ENCODE data around the gene CDC42BPB. TPM values are rescaled to one million over a fixed set of nuclear protein-coding genes. Genes with fewer than 3 reads are reported as not detected.

Gene CDC42BPB
- polyA plus RNA-seq (2013, experiment 1 of 2) = 49.9 TPM
- polyA plus RNA-seq (2013, experiment 2 of 2) = 48.4 TPM

GRCh38 chr14:103057372-103058163 lies at the start of gene CDC42BPB:
Gene CDC42BPB, minus strand, starts transcription at chr14:103057549. Its CDS starts 376 bp downstream, at chr14:103057173.
- H2BK5ac ChIP-seq (ENCODE audit: low read length) = no peak within 1 kb of the TSS
- no peaks in the 10 kb centered on the region for H3K36me3 ChIP-seq (ENCODE audit: control insufficient read depth, insufficient read depth, low read length)
- peak within 1 kb of the TSS; percentile 96 for H3K27ac ChIP-seq (ENCODE audit: low read depth, low read length)
- H3K4me3 ChIP-seq (ENCODE audit: low read length) = peak within 1 kb of the TSS; percentile 95
- H3K23ac ChIP-seq (ENCODE audit: low read length) = peak within 1 kb of the TSS; percentile 68
- H3K56ac ChIP-seq (ENCODE audit: low read length) = peak within 1 kb of the TSS; percentile 99
- no peak within 1 kb of the TSS for H2AK5ac ChIP-seq (ENCODE audit: low read length)
- H2BK120ac ChIP-seq (ENCODE audit: low read depth, low read length) = peak within 1 kb of the TSS; percentile 92
- H3K79me1 ChIP-seq (ENCODE audit: low read length) = peaks cover 9% of the 10 kb centered on the region
- H3K4ac ChIP-seq (ENCODE audit: low read depth, low read length) = peak within 1 kb of the TSS; percentile 84
- H3K4me1 ChIP-seq (ENCODE audit: control insufficient read depth, low read depth, low read length) = peaks cover 5% of the 10 kb centered on the region
- H3K27me3 ChIP-seq (ENCODE audit: insufficient read depth, low read length, poor library complexity) = no peaks in the 10 kb centered on the region
- H3K4me2 ChIP-seq (ENCODE audit: low read length) = peak within 1 kb of the TSS; percentile 94
- H4K8ac ChIP-seq (ENCODE audit: low read depth, low read length) = peak within 1 kb of the TSS; percentile 91
- H3K79me2 ChIP-seq (ENCODE audit: control insufficient read depth, insufficient read depth, low read length) = peaks cover 30% of the 10 kb centered on the region
- no peak within 1 kb of the TSS for H2BK15ac ChIP-seq (replicated peaks; ENCODE audit: low read depth)
- peak within 1 kb of the TSS; percentile 95 for H3K18ac ChIP-seq (ENCODE audit: low read length)
- peak within 1 kb of the TSS; percentile 97 for H3K9ac ChIP-seq (ENCODE audit: low read length)
- WGBS (ENCODE audit: extremely low coverage, insufficient coverage, low lambda C conversion rate) = no CpG with 5 or more reads among the region's 113 CpGs
- DNase-seq = peak; percentile 96
- no peak within 1 kb of the TSS for H4K5ac ChIP-seq (ENCODE audit: low read length)

GRCh38 chr14:103105580-103106150 lies 48.3 kb upstream of the CDC42BPB start:
- H3K36me3 ChIP-seq (ENCODE audit: control insufficient read depth, insufficient read depth, low read length) = no peaks in the 10 kb centered on the region
- DNase-seq = no peak
- H3K18ac ChIP-seq (ENCODE audit: low read length) = no peak overlapping the region
- H3K4me1 ChIP-seq (ENCODE audit: control insufficient read depth, low read depth, low read length) = peaks cover 3% of the 10 kb centered on the region
- no peak overlapping the region for H3K23ac ChIP-seq (ENCODE audit: low read length)
- no peak overlapping the region for H3K4ac ChIP-seq (ENCODE audit: low read depth, low read length)
- no peak overlapping the region for H2BK15ac ChIP-seq (replicated peaks; ENCODE audit: low read depth)
- no peak overlapping the region for H4K5ac ChIP-seq (ENCODE audit: low read length)
- H4K8ac ChIP-seq (ENCODE audit: low read depth, low read length) = no peak overlapping the region
- H2BK120ac ChIP-seq (ENCODE audit: low read depth, low read length) = no peak overlapping the region
- no peak overlapping the region for H2BK5ac ChIP-seq (ENCODE audit: low read length)
- H3K56ac ChIP-seq (ENCODE audit: low read length) = no peak overlapping the region
- no peak overlapping the region for H3K4me2 ChIP-seq (ENCODE audit: low read length)
- H3K79me1 ChIP-seq (ENCODE audit: low read length) = no peaks in the 10 kb centered on the region
- H3K27ac ChIP-seq (ENCODE audit: low read depth, low read length) = no peak overlapping the region
- no peaks in the 10 kb centered on the region for H3K79me2 ChIP-seq (ENCODE audit: control insufficient read depth, insufficient read depth, low read length)
- no CpG with 5 or more reads among the region's 9 CpGs for WGBS (ENCODE audit: extremely low coverage, insufficient coverage, low lambda C conversion rate)
- H3K9ac ChIP-seq (ENCODE audit: low read length) = no peak overlapping the region
- peaks cover 8% of the 10 kb centered on the region for H3K27me3 ChIP-seq (ENCODE audit: insufficient read depth, low read length, poor library complexity)
- no peak overlapping the region for H2AK5ac ChIP-seq (ENCODE audit: low read length)
- no peak overlapping the region for H3K4me3 ChIP-seq (ENCODE audit: low read length)

GRCh38 chr14:103104654-103105452 lies 47.5 kb upstream of the CDC42BPB start:
- Histone ChIP-seq H3K18ac (ENCODE audit: low read length) (no peak overlapping the region), H2BK15ac (replicated peaks; ENCODE audit: low read depth) (no peak overlapping the region), H3K27ac (ENCODE audit: low read depth, low read length) (no peak overlapping the region), H3K79me1 (ENCODE audit: low read length) (no peaks in the 10 kb centered on the region), H3K56ac (ENCODE audit: low read length) (peak overlapping the region; percentile 35), H4K5ac (ENCODE audit: low read length) (no peak overlapping the region), H2BK120ac (ENCODE audit: low read depth, low read length) (no peak overlapping the region), H3K9ac (ENCODE audit: low read length) (no peak overlapping the region), H3K4me3 (ENCODE audit: low read length) (no peak overlapping the region), H3K27me3 (ENCODE audit: insufficient read depth, low read length, poor library complexity) (peaks cover 8% of the 10 kb centered on the region), H3K23ac (ENCODE audit: low read length) (no peak overlapping the region), H3K79me2 (ENCODE audit: control insufficient read depth, insufficient read depth, low read length) (no peaks in the 10 kb centered on the region), H4K8ac (ENCODE audit: low read depth, low read length) (no peak overlapping the region), H3K36me3 (ENCODE audit: control insufficient read depth, insufficient read depth, low read length) (no peaks in the 10 kb centered on the region), H3K4me1 (ENCODE audit: control insufficient read depth, low read depth, low read length) (peaks cover 3% of the 10 kb centered on the region), H3K4ac (ENCODE audit: low read depth, low read length) (no peak overlapping the region), H2BK5ac (ENCODE audit: low read length) (no peak overlapping the region), H3K4me2 (ENCODE audit: low read length) (peak overlapping the region; percentile 4), H2AK5ac (ENCODE audit: low read length) (no peak overlapping the region)
- peak; percentile 67 for DNase-seq
- no CpG with 5 or more reads among the region's 59 CpGs for WGBS (ENCODE audit: extremely low coverage, insufficient coverage, low lambda C conversion rate)

- WGBS (ENCODE audit: extremely low coverage, insufficient coverage, low lambda C conversion rate) = no CpG with 5 or more reads among the region's 20 CpGs
- Histone ChIP-seq H3K4me2 (ENCODE audit: low read length) (no peak overlapping the region), H4K5ac (ENCODE audit: low read length) (no peak overlapping the region), H3K23ac (ENCODE audit: low read length) (no peak overlapping the region), H3K27ac (ENCODE audit: low read depth, low read length) (no peak overlapping the region), H2AK5ac (ENCODE audit: low read length) (no peak overlapping the region), H3K18ac (ENCODE audit: low read length) (no peak overlapping the region), H3K36me3 (ENCODE audit: control insufficient read depth, insufficient read depth, low read length) (no peaks in the 10 kb centered on the region), H3K56ac (ENCODE audit: low read length) (no peak overlapping the region), H2BK120ac (ENCODE audit: low read depth, low read length) (no peak overlapping the region), H2BK15ac (replicated peaks; ENCODE audit: low read depth) (no peak overlapping the region), H3K79me2 (ENCODE audit: control insufficient read depth, insufficient read depth, low read length) (no peaks in the 10 kb centered on the region), H3K4ac (ENCODE audit: low read depth, low read length) (no peak overlapping the region), H4K8ac (ENCODE audit: low read depth, low read length) (no peak overlapping the region), H2BK5ac (ENCODE audit: low read length) (no peak overlapping the region), H3K79me1 (ENCODE audit: low read length) (no peaks in the 10 kb centered on the region), H3K9ac (ENCODE audit: low read length) (no peak overlapping the region), H3K27me3 (ENCODE audit: insufficient read depth, low read length, poor library complexity) (peaks cover 8% of the 10 kb centered on the region), H3K4me1 (ENCODE audit: control insufficient read depth, low read depth, low read length) (peaks cover 3% of the 10 kb centered on the region), H3K4me3 (ENCODE audit: low read length) (no peak overlapping the region)
- DNase-seq = no peak
Measured at GRCh38 chr14:103104389-103104653, 47.0 kb upstream of the CDC42BPB start.

- Histone ChIP-seq H3K36me3 (ENCODE audit: control insufficient read depth, insufficient read depth, low read length) (no peaks in the 10 kb centered on the region), H2BK15ac (replicated peaks; ENCODE audit: low read depth) (no peak overlapping the region), H3K4me1 (ENCODE audit: control insufficient read depth, low read depth, low read length) (peaks cover 5% of the 10 kb centered on the region), H3K4me2 (ENCODE audit: low read length) (no peak overlapping the region), H3K23ac (ENCODE audit: low read length) (no peak overlapping the region), H3K18ac (ENCODE audit: low read length) (no peak overlapping the region), H2AK5ac (ENCODE audit: low read length) (no peak overlapping the region), H2BK5ac (ENCODE audit: low read length) (no peak overlapping the region), H3K4me3 (ENCODE audit: low read length) (no peak overlapping the region), H3K56ac (ENCODE audit: low read length) (peak overlapping the region; percentile 15), H4K5ac (ENCODE audit: low read length) (no peak overlapping the region), H3K4ac (ENCODE audit: low read depth, low read length) (no peak overlapping the region), H3K27me3 (ENCODE audit: insufficient read depth, low read length, poor library complexity) (peaks cover 8% of the 10 kb centered on the region), H2BK120ac (ENCODE audit: low read depth, low read length) (no peak overlapping the region), H3K9ac (ENCODE audit: low read length) (no peak overlapping the region), H4K8ac (ENCODE audit: low read depth, low read length) (no peak overlapping the region), H3K27ac (ENCODE audit: low read depth, low read length) (no peak overlapping the region), H3K79me2 (ENCODE audit: control insufficient read depth, insufficient read depth, low read length) (no peaks in the 10 kb centered on the region), H3K79me1 (ENCODE audit: low read length) (no peaks in the 10 kb centered on the region)
- WGBS (ENCODE audit: extremely low coverage, insufficient coverage, low lambda C conversion rate) = no CpG with 5 or more reads among the region's 68 CpGs
- no peak for DNase-seq
Measured at GRCh38 chr14:103103461-103104388, 46.4 kb upstream of the CDC42BPB start.

All from mesendoderm (in vitro differentiated cells).